GM12891 (cell line): ENCODE data around the gene CDH23.

Experiments
- PAX5 ChIP-seq: IDR thresholded peaks from 2 replicates; pipeline ENCODE4 v1.6.1; 2011; ENCODE audit warnings: low read length, moderate library complexity, mild to moderate bottlenecking; ENCODE audit not compliant: insufficient read depth, severe bottlenecking
- POLR2A ChIP-seq: IDR thresholded peaks from 2 replicates; pipeline ENCODE4 v1.6.1; 2011; ENCODE audit warnings: low read depth, low read length, control low read depth
- POLR2AphosphoS5 ChIP-seq: IDR thresholded peaks from 2 replicates; pipeline ENCODE4 v1.6.1; 2011; ENCODE audit warnings: low read depth, low read length, control low read depth
- POU2F2 ChIP-seq: IDR thresholded peaks from 2 replicates; pipeline ENCODE4 v1.6.1; 2011; ENCODE audit warnings: low read depth, mild to moderate bottlenecking, control low read depth, low read length, moderate library complexity
- SPI1 ChIP-seq: IDR thresholded peaks from 2 replicates; pipeline ENCODE4 v1.6.1; 2011; ENCODE audit warnings: low read depth, low read length, control low read depth
- TAF1 ChIP-seq: IDR thresholded peaks from 2 replicates; pipeline ENCODE4 v1.6.1; 2011; ENCODE audit warnings: low read depth, low read length, control low read depth

DNA sequence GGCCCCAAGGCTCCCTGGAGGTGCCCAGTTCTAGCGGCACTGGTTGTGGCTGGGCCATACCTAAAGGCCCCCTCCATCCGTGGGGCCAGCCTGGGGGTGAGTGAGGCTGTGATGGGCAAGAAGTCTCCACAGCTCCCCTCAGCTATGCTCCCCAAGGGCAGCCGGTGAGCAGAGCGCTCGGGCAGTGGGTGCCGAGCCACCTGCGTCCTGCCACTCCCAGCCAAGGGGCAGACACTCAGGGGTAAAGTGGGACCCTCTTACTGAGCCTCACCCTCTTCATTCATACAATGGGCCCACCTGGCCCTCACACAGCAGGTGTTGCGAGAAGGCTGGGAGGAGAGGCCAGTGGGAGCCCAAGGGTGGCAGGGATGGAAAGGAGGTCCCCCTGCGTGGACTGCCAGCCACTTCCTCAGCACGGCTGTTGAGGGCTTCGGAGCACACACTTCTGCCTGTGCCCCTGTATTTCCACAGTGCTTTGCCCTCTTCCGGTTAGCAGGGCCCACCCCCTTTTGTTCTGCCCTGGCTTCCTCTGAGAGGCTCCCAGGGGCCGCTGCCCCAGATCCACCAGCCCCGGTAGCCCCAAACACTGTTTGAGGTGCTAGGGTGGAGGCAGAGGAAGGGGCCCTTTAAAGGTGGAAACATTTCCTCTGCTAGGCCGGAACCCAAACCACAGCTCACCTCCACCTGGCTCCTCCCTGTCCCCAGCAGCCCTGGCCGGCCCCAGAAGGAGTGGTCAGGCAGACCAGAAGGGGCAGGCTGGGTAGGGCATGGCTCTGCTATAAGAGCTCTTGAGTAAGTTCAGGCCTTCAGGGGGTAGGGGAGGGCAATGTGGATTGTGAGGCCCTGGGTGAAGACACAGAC, 339.2 kb downstream of the CDH23 start:
- no peak for TF ChIP-seq POLR2A
- TF ChIP-seq TAF1: no peak
- TF ChIP-seq POLR2AphosphoS5: no peak
- TF ChIP-seq SPI1: 0 out of 2 replicates have a peak, but pooled peaks have one; percentile 8
- no peak for TF ChIP-seq PAX5
- TF ChIP-seq POU2F2: no peak
